Astrocyte (in vitro differentiated cells and primary cell): ENCODE data around the gene HSP90AA1. TPM values are rescaled to one million over a fixed set of nuclear protein-coding genes. Genes with fewer than 3 reads are reported as not detected.

ENCODE experiments used
- DNase-seq: peaks from one replicate; pipeline ENCODE4 v3.0.0-alpha.2; 2010; ENCODE audit warnings: low read depth
- FAIRE-seq: peaks from 2 replicates; lab custom pipeline; 2011; peaks lifted over from hg19 to GRCh38; lab: Jason Lieb, UNC
- H2AFZ ChIP-seq: 2 replicates; pipeline ENCODE4 v1.6.0; 2012; ENCODE audit warnings: low read depth, low read length, inconsistent platforms
- H3K27ac ChIP-seq: 2 replicates; pipeline ENCODE4 v1.5.1; 2011; ENCODE audit warnings: low read depth, low read length, inconsistent platforms
- H3K27me3 ChIP-seq: 2 replicates; pipeline ENCODE4 v1.6.0; 2011; ENCODE audit warnings: low read length, inconsistent platforms; ENCODE audit not compliant: insufficient read depth
- H3K36me3 ChIP-seq: 2 replicates; pipeline ENCODE4 v1.5.1; 2011; ENCODE audit warnings: low read length, inconsistent platforms; ENCODE audit not compliant: insufficient read depth
- H3K4me1 ChIP-seq: 2 replicates; pipeline ENCODE4 v1.5.1; 2011; ENCODE audit warnings: low read length, inconsistent platforms; ENCODE audit not compliant: insufficient read depth
- H3K4me2 ChIP-seq: 2 replicates; pipeline ENCODE4 v1.6.0; 2012; ENCODE audit warnings: low read length, inconsistent platforms
- H3K4me3 ChIP-seq: 2 replicates; pipeline ENCODE4 v1.5.1; 2011; ENCODE audit warnings: low read depth, mild to moderate bottlenecking, low read length, inconsistent platforms; ENCODE audit not compliant: insufficient read depth
- H3K79me2 ChIP-seq: 2 replicates; pipeline ENCODE4 v1.6.0; 2012; ENCODE audit warnings: mild to moderate bottlenecking, low read length, inconsistent platforms; ENCODE audit not compliant: insufficient read depth
- H3K9ac ChIP-seq: 2 replicates; pipeline ENCODE4 v1.6.0; 2012; ENCODE audit warnings: mild to moderate bottlenecking, low read length, inconsistent platforms
- H3K9me3 ChIP-seq: 2 replicates; pipeline ENCODE4 v1.5.1; 2012; ENCODE audit warnings: low read depth, mild to moderate bottlenecking, low read length, inconsistent platforms; ENCODE audit not compliant: insufficient read depth
- H4K20me1 ChIP-seq: 2 replicates; pipeline ENCODE4 v1.6.0; 2012; ENCODE audit warnings: low read length, inconsistent platforms; ENCODE audit not compliant: insufficient read depth
- H3K27ac Mint-ChIP-seq: one replicate; pipeline ENCODE4 v1.8.0; 2021; ENCODE audit warnings: mild to moderate bottlenecking, mixed read lengths; ENCODE audit not compliant: unreplicated experiment
- H3K27me3 Mint-ChIP-seq: one replicate; pipeline ENCODE4 v1.8.0; 2021; ENCODE audit warnings: low read depth, mixed read lengths; ENCODE audit not compliant: unreplicated experiment
- H3K36me3 Mint-ChIP-seq: one replicate; pipeline ENCODE4 v1.8.0; 2021; ENCODE audit warnings: low read depth, mixed read lengths; ENCODE audit not compliant: unreplicated experiment
- H3K4me1 Mint-ChIP-seq: one replicate; pipeline ENCODE4 v1.8.0; 2021; ENCODE audit warnings: low read depth, mixed read lengths; ENCODE audit not compliant: unreplicated experiment
- H3K4me3 Mint-ChIP-seq: one replicate; pipeline ENCODE4 v1.8.0; 2021; ENCODE audit warnings: mild to moderate bottlenecking, moderate library complexity, mixed read lengths; ENCODE audit not compliant: unreplicated experiment
- H3K9me3 Mint-ChIP-seq: one replicate; pipeline ENCODE4 v1.8.0; 2021; ENCODE audit warnings: mild to moderate bottlenecking, mixed read lengths; ENCODE audit not compliant: unreplicated experiment
- CTCF ChIP-seq: IDR thresholded peaks from 2 replicates; pipeline ENCODE4 v1.5.1; 2011; ENCODE audit warnings: low read depth, mild to moderate bottlenecking, inconsistent platforms, low read length, moderate library complexity; ENCODE audit not compliant: insufficient read depth
- EZH2 ChIP-seq: IDR thresholded peaks from 2 replicates; pipeline ENCODE4 v1.6.1; 2012; ENCODE audit warnings: mild to moderate bottlenecking, low read length, inconsistent platforms; ENCODE audit not compliant: insufficient read depth
- total RNA-seq: library from RNA; stranded (reverse); gene quantifications from 2 replicates; pipeline ENCODE4 v1.2.1, GENCODE V29; 2021

HSP90AA1 gene
- total RNA-seq, 1 donor from 2014 or later: 428 TPM

- DNase-seq (no peak), FAIRE-seq (no peak)
- H3K9ac ChIP-seq: no peak overlapping the region
- H4K20me1 ChIP-seq: peaks cover 32% of the 10 kb centered on the region
- peaks cover 34% of the 10 kb centered on the region for H3K36me3 ChIP-seq
- H3K79me2 ChIP-seq: peaks cover 19% of the 10 kb centered on the region
- H3K27me3 ChIP-seq: no peaks in the 10 kb centered on the region
- H2AFZ ChIP-seq: no peak overlapping the region
- Mint-ChIP-seq H3K9me3 (no peaks in the 10 kb centered on the region), H3K4me1 (peaks cover 12% of the 10 kb centered on the region), H3K4me3 (no peak overlapping the region), H3K27ac (no peak overlapping the region), H3K36me3 (peaks cover 28% of the 10 kb centered on the region), H3K27me3 (no peaks in the 10 kb centered on the region)
- no peaks in the 10 kb centered on the region for H3K4me1 ChIP-seq
- no peak overlapping the region for H3K4me2 ChIP-seq
- H3K4me3 ChIP-seq: no peak overlapping the region
- no peaks in the 10 kb centered on the region for H3K9me3 ChIP-seq
- H3K27ac ChIP-seq: no peak overlapping the region
- TF ChIP-seq CTCF (no peak), EZH2 (no peak)
Measured at GRCh38 chr14:102077382-102077709, 9.5 kb downstream of the HSP90AA1 start.

- no peaks in the 10 kb centered on the region for H3K27me3 ChIP-seq
- H3K4me2 ChIP-seq: no peak overlapping the region
- no peak overlapping the region for H3K27ac ChIP-seq
- H3K79me2 ChIP-seq: no peaks in the 10 kb centered on the region
- Mint-ChIP-seq H3K4me3 (no peak overlapping the region), H3K27ac (no peak overlapping the region), H3K36me3 (peaks cover 18% of the 10 kb centered on the region), H3K9me3 (no peaks in the 10 kb centered on the region), H3K4me1 (peaks cover 9% of the 10 kb centered on the region), H3K27me3 (no peaks in the 10 kb centered on the region)
- H3K9me3 ChIP-seq: no peaks in the 10 kb centered on the region
- no peak for TF ChIP-seq CTCF
- TF ChIP-seq EZH2: no peak
- H4K20me1 ChIP-seq: peaks cover 10% of the 10 kb centered on the region
- peaks cover 13% of the 10 kb centered on the region for H3K36me3 ChIP-seq
- no peak for FAIRE-seq
- H3K4me3 ChIP-seq: no peak overlapping the region
- H2AFZ ChIP-seq: no peak overlapping the region
- H3K9ac ChIP-seq: no peak overlapping the region
- DNase-seq: no peak
- H3K4me1 ChIP-seq: peaks cover 11% of the 10 kb centered on the region
Measured at GRCh38 chr14:102075155-102075554, 11.7 kb downstream of the HSP90AA1 start.

- Histone ChIP-seq H3K27me3 (no peaks in the 10 kb centered on the region), H3K4me2 (no peak overlapping the region), H3K9ac (no peak overlapping the region), H3K4me1 (peaks cover 11% of the 10 kb centered on the region), H4K20me1 (peaks cover 4% of the 10 kb centered on the region), H3K36me3 (peaks cover 6% of the 10 kb centered on the region), H2AFZ (no peak overlapping the region), H3K79me2 (no peaks in the 10 kb centered on the region), H3K27ac (no peak overlapping the region), H3K4me3 (no peak overlapping the region), H3K9me3 (no peaks in the 10 kb centered on the region)
- TF ChIP-seq CTCF: no peak
- TF ChIP-seq EZH2: no peak
- Mint-ChIP-seq H3K27ac (no peak overlapping the region), H3K4me3 (no peak overlapping the region), H3K36me3 (peaks cover 13% of the 10 kb centered on the region), H3K9me3 (no peaks in the 10 kb centered on the region), H3K4me1 (peaks cover 9% of the 10 kb centered on the region), H3K27me3 (no peaks in the 10 kb centered on the region)
- FAIRE-seq: no peak
- DNase-seq: no peak
Measured at GRCh38 chr14:102074415-102074964, 12.4 kb downstream of the HSP90AA1 start.
